ENCODE data around the gene BRCA1. TPM values are rescaled to one million over a fixed set of nuclear protein-coding genes. Genes with fewer than 3 reads are reported as not detected.
A peak's percentile ranks its signal among the peaks of the same experiment; 100 is the strongest.

Gene BRCA1
- polyA plus RNA-seq, 1 donor from 2014 or later = 1.0 TPM

DNA sequence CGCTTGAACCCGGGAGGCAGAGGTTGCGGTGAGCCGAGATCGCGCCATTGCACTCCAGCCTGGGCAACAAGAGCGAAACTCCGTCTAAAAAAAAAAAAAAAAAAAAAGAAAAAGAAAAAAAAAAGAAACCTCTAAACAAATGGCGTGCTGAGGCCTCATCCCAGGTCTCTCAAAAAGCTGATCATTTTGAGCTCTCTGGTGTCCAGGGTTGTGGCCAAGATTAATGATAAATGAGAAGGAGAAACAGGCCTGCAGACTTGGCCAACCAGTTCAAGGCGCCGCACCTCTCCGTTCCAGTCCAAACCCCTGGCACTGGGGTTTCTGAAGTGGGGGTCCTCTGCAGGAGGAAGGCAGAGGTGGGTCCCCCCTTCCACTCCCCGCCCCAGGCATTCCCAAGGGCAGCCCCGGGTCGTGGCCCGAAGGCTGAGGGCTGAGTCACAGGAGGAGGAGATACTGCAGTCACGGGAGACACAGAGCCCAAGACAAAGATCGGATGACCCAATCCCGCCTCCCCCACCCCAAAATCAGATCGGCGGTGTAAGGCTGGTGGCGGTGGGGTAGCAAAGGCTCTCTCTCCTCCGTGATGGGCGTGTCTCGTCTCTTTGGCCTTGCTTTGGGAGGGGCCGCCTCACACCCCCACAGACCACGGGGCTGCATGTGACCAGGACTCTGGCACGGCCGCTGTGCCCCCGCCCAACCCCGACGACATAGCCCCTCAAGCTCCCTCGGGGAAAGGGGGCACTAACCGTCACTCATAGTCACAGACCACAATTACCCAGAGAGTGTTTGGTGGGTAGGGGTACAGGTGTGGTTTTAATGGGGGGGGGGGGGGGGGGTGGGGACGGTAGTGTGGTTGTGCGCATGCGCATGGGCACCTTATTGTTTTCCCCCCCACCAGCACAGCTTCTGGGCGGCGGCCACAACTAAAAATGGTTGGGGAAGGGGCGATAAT lies 104.1 kb downstream of the BRCA1 start:
- no peaks in the 10 kb centered on the region for H3K9me3 ChIP-seq (ENCODE audit: low read length)
- H3K79me2 ChIP-seq (replicated peaks; ENCODE audit: insufficient read depth, low read length) = peaks cover 66% of the 10 kb centered on the region

GRCh38 chr17:43020030-43020621 lies 105.0 kb downstream of the BRCA1 start:
- TF ChIP-seq RAD21 (conservative IDR thresholded peaks at IDR 0.05) (no peak), TAF1 (IDR thresholded peaks at IDR 0.05; ENCODE audit: low read depth) (no peak), EP300 (conservative IDR thresholded peaks at IDR 0.05; ENCODE audit: poor library complexity, severe bottlenecking) (no peak), REST (IDR thresholded peaks at IDR 0.05; ENCODE audit: borderline replicate concordance) (no peak), MXI1 (conservative IDR thresholded peaks at IDR 0.05; ENCODE audit: poor library complexity, severe bottlenecking) (no peak), POLR2AphosphoS5 (IDR thresholded peaks at IDR 0.05) (no peak), SMC3 (conservative IDR thresholded peaks at IDR 0.05; ENCODE audit: poor library complexity) (no peak), EZH2 (IDR thresholded peaks at IDR 0.05; ENCODE audit: borderline replicate concordance, insufficient read depth, low read length, poor library complexity, severe bottlenecking) (no peak)
- Histone ChIP-seq H3K4me3 (ENCODE audit: low read length) (peak overlapping the region; percentile 80), H2AFZ (ENCODE audit: low read depth, low read length) (no peak overlapping the region), H3K4me2 (ENCODE audit: low read length) (peak overlapping the region; percentile 81), H3K36me3 (ENCODE audit: insufficient read depth, low read length) (no peaks in the 10 kb centered on the region), H3K79me2 (replicated peaks; ENCODE audit: insufficient read depth, low read length) (peaks cover 63% of the 10 kb centered on the region), H3K9me3 (ENCODE audit: low read length) (no peaks in the 10 kb centered on the region), H4K20me1 (ENCODE audit: insufficient read depth) (peaks cover 4% of the 10 kb centered on the region), H3F3A (ENCODE audit: insufficient read depth, low read length, poor library complexity, severe bottlenecking) (peaks cover 5% of the 10 kb centered on the region), H3K9ac (ENCODE audit: low read length) (peak overlapping the region; percentile 49), H3K27me3 (ENCODE audit: insufficient read depth, low read depth, low read length) (no peaks in the 10 kb centered on the region), H3K27ac (ENCODE audit: low read length) (peak overlapping the region; percentile 95), H3K9me2 (ENCODE audit: insufficient read depth, low read length) (no peaks in the 10 kb centered on the region)

More for the DNA sequence above, 104.1 kb downstream of the BRCA1 start:
- H3K4me2 ChIP-seq (ENCODE audit: low read length) = peak overlapping the region; percentile 94
- no peaks in the 10 kb centered on the region for H3K27me3 ChIP-seq (ENCODE audit: insufficient read depth, low read depth, low read length)
- peak overlapping the region; percentile 95 for H3K27ac ChIP-seq (ENCODE audit: low read length)
- peaks cover 4% of the 10 kb centered on the region for H4K20me1 ChIP-seq (ENCODE audit: insufficient read depth)
- peak overlapping the region; percentile 80 for H3K4me3 ChIP-seq (ENCODE audit: low read length)
- TF ChIP-seq TAF1 (IDR thresholded peaks at IDR 0.05; ENCODE audit: low read depth) = no peak
- TF ChIP-seq POLR2AphosphoS5 (IDR thresholded peaks at IDR 0.05) = peak; percentile 26
- peak overlapping the region; percentile 75 for H2AFZ ChIP-seq (ENCODE audit: low read depth, low read length)
- H3K36me3 ChIP-seq (ENCODE audit: insufficient read depth, low read length) = no peaks in the 10 kb centered on the region
- H3K9me2 ChIP-seq (ENCODE audit: insufficient read depth, low read length) = no peaks in the 10 kb centered on the region
- peaks cover 5% of the 10 kb centered on the region for H3F3A ChIP-seq (ENCODE audit: insufficient read depth, low read length, poor library complexity, severe bottlenecking)
- peak overlapping the region; percentile 96 for H3K9ac ChIP-seq (ENCODE audit: low read length)

- Histone ChIP-seq H3K4me2 (ENCODE audit: low read length) (peak overlapping the region; percentile 81), H4K20me1 (ENCODE audit: insufficient read depth) (peaks cover 4% of the 10 kb centered on the region), H3K79me2 (replicated peaks; ENCODE audit: insufficient read depth, low read length) (peaks cover 63% of the 10 kb centered on the region), H3K9ac (ENCODE audit: low read length) (peak overlapping the region; percentile 49), H2AFZ (ENCODE audit: low read depth, low read length) (no peak overlapping the region), H3F3A (ENCODE audit: insufficient read depth, low read length, poor library complexity, severe bottlenecking) (peaks cover 7% of the 10 kb centered on the region), H3K27ac (ENCODE audit: low read length) (peak overlapping the region; percentile 95), H3K9me2 (ENCODE audit: insufficient read depth, low read length) (no peaks in the 10 kb centered on the region), H3K36me3 (ENCODE audit: insufficient read depth, low read length) (no peaks in the 10 kb centered on the region), H3K4me3 (ENCODE audit: low read length) (peak overlapping the region; percentile 80), H3K27me3 (ENCODE audit: insufficient read depth, low read depth, low read length) (no peaks in the 10 kb centered on the region), H3K9me3 (ENCODE audit: low read length) (no peaks in the 10 kb centered on the region)
- TF ChIP-seq EP300 (conservative IDR thresholded peaks at IDR 0.05; ENCODE audit: poor library complexity, severe bottlenecking) (no peak), CTCF (IDR thresholded peaks at IDR 0.05; ENCODE audit: poor library complexity, severe bottlenecking) (no peak), REST (IDR thresholded peaks at IDR 0.05; ENCODE audit: borderline replicate concordance) (no peak), SMC3 (conservative IDR thresholded peaks at IDR 0.05; ENCODE audit: poor library complexity) (no peak)
These were observed 105.7 kb downstream of the BRCA1 start for GRCh38 chr17:43019418-43019817.

Measured in neural cell (in vitro differentiated cells).